ENCODE data around the gene CLHC1.
"Not testable (repeated sequence)": the region's sequence is repeated elsewhere in the genome, so short reads cannot be mapped to it uniquely, and the experiment has no call there.

CLHC1 gene

GRCh38 chr2:55144922-55145820 lies 86.9 kb downstream of the CLHC1 start:
- CTCF ChIA-PET: no interaction called here
- no peaks in the 10 kb centered on the region for H3K4me1 ChIP-seq (ENCODE audit: control insufficient read depth, insufficient read depth, low read length)
- no peak overlapping the region for H3K27ac ChIP-seq (ENCODE audit: extremely low read depth, low read depth, low read length)

GRCh38 chr2:55143706-55144105 lies 88.4 kb downstream of the CLHC1 start:
- CTCF ChIA-PET; H3K4me3 ChIP-seq (ENCODE audit: low read depth, low read length); H3K4me1 ChIP-seq (ENCODE audit: control insufficient read depth, insufficient read depth, low read length); POLR2A ChIA-PET; H3K9me3 ChIP-seq (ENCODE audit: control insufficient read depth, insufficient read depth, low read depth, low read length); H3K27ac ChIP-seq (ENCODE audit: extremely low read depth, low read depth, low read length); H3K36me3 ChIP-seq (ENCODE audit: control insufficient read depth in 2 of 2, insufficient read depth in 1 of 2, low read length in 2 of 2): not testable (repeated sequence)
- peak; percentile 80 for TF ChIP-seq ZNF146 (tag by site-specific recombination; IDR thresholded peaks at IDR 0.05)
- peak; percentile 55; the same call in 1 of the 2 replicates for TF ChIP-seq ZNF580 (tag by site-specific recombination; IDR thresholded peaks at IDR 0.05)

More at GRCh38 chr2:55144922-55145820, 86.9 kb downstream of the CLHC1 start:
- Histone ChIP-seq H3K4me3 (ENCODE audit: low read depth, low read length) (no peak overlapping the region), H3K36me3 (ENCODE audit: control insufficient read depth in 2 of 2, insufficient read depth in 1 of 2, low read length in 2 of 2) (no peaks in the 10 kb centered on the region), H3K9me3 (ENCODE audit: control insufficient read depth, insufficient read depth, low read depth, low read length) (no peaks in the 10 kb centered on the region)
- POLR2A ChIA-PET: no interaction called here
- TF ChIP-seq ZXDB (tag by site-specific recombination; IDR thresholded peaks at IDR 0.05) (no peak), PRDM1 (tag by site-specific recombination; IDR thresholded peaks at IDR 0.05) (no peak), ZNF544 (tag by site-specific recombination; IDR thresholded peaks at IDR 0.05) (no peak), ZNF510 (tag by site-specific recombination; IDR thresholded peaks at IDR 0.05; ENCODE audit: insufficient replicate concordance) (no peak), ZNF114 (tag by site-specific recombination; IDR thresholded peaks at IDR 0.05) (no peak), ZSCAN4 (tag by site-specific recombination; IDR thresholded peaks at IDR 0.05) (no peak), ZBTB20 (tag by site-specific recombination; IDR thresholded peaks at IDR 0.05) (no peak), ZFP3 (tag by site-specific recombination; IDR thresholded peaks at IDR 0.05; ENCODE audit: low read depth) (no peak), ZNF394 (tag by site-specific recombination; IDR thresholded peaks at IDR 0.05; ENCODE audit: borderline replicate concordance) (no peak), ZNF677 (tag by site-specific recombination; IDR thresholded peaks at IDR 0.05) (no peak)

- Histone ChIP-seq H3K36me3 (ENCODE audit: control insufficient read depth in 2 of 2, insufficient read depth in 1 of 2, low read length in 2 of 2) (no peaks in the 10 kb centered on the region), H3K4me1 (ENCODE audit: control insufficient read depth, insufficient read depth, low read length) (peaks cover 4% of the 10 kb centered on the region; the same call in 1 of the 2 replicates), H3K4me3 (ENCODE audit: low read depth, low read length) (no peak overlapping the region), H3K9me3 (ENCODE audit: control insufficient read depth, insufficient read depth, low read depth, low read length) (no peaks in the 10 kb centered on the region), H3K27ac (ENCODE audit: extremely low read depth, low read depth, low read length) (no peak overlapping the region)
- no peak for TF ChIP-seq ZBTB17 (tag by site-specific recombination; IDR thresholded peaks at IDR 0.05)
- TF ChIP-seq ZNF776 (tag by site-specific recombination; IDR thresholded peaks at IDR 0.05; ENCODE audit: borderline replicate concordance): no peak
- TF ChIP-seq EGR2 (tag by site-specific recombination; IDR thresholded peaks at IDR 0.05; ENCODE audit: low read depth): no peak
- no peak for TF ChIP-seq ZFP37 (tag by site-specific recombination; IDR thresholded peaks at IDR 0.05)
- TF ChIP-seq TSHZ1 (tag by site-specific recombination; IDR thresholded peaks at IDR 0.05; ENCODE audit: borderline replicate concordance): no peak
- TF ChIP-seq GLIS2 (tag by site-specific recombination; IDR thresholded peaks at IDR 0.05): no peak
- no peak for TF ChIP-seq SP7 (tag by site-specific recombination; IDR thresholded peaks at IDR 0.05)
- no peak for TF ChIP-seq ZNF366 (tag by site-specific recombination; conservative IDR thresholded peaks at IDR 0.05)
- TF ChIP-seq ZSCAN5A (tag by site-specific recombination; IDR thresholded peaks at IDR 0.05): no peak
- TF ChIP-seq ZNF48 (tag by site-specific recombination; IDR thresholded peaks at IDR 0.05): no peak
- CTCF ChIA-PET: interaction anchor here (0.6 kb wide), 1 partner anchor 94 kb away, joined by 3 read pairs; no protein-coding TSS in a partner anchor
- POLR2A ChIA-PET: no interaction called here
These were observed 89.6 kb downstream of the CLHC1 start for GRCh38 chr2:55142518-55142917.

Measured in HEK293 (cell line).